IMR-90 (cell line): ENCODE results near the gene RIMS1. TPM values are rescaled to one million over a fixed set of nuclear protein-coding genes. Genes with fewer than 3 reads are reported as not detected.
A peak's percentile ranks its signal among the peaks of the same experiment; 100 is the strongest.

Experiments
- ATAC-seq: fragments of 200-7000 bp; cut with Tn5 transposase; 2 replicates; pipeline ENCODE4 v1.9.1; 2020; ENCODE audit warnings: low read depth, mild to moderate bottlenecking, moderate library complexity
- BruUV-seq: library from RNA; stranded (reverse); fragments of 400-500 nt; replicated peaks from 2 replicates; lab custom pipeline; 2021; lab: Mats Ljungman, UMichigan
- CTCF ChIA-PET: fragments of 300-600 bp; formaldehyde crosslinking; extraction: SDS; loops from one replicate; lab custom pipeline; 2021; ENCODE audit warnings: antibody characterized with exemption; lab: Yijun Ruan, JAX
- POLR2A ChIA-PET: fragments of 300-600 bp; sonication (Branson Sonifier 250); formaldehyde crosslinking; loops from one replicate; lab custom pipeline; 2022; ENCODE audit warnings: antibody characterized with exemption; ENCODE audit not compliant: unreplicated experiment; lab: Charles Lee
- DNase-seq: peaks from one replicate; pipeline ENCODE4 v3.0.0; 2013
- H2AFZ ChIP-seq: replicated peaks from 2 replicates; pipeline ENCODE3; 2013; ENCODE audit warnings: low read length, mild to moderate bottlenecking; ENCODE audit not compliant: poor library complexity
- H2AK5ac ChIP-seq: 2 replicates; pipeline ENCODE4 v1.6.1; 2013; ENCODE audit warnings: low read depth, low read length, inconsistent platforms
- H2AK9ac ChIP-seq: replicated peaks from 2 replicates; pipeline ENCODE3; 2013; ENCODE audit warnings: mild to moderate bottlenecking, low read depth, low read length, moderate library complexity; ENCODE audit not compliant: poor library complexity
- H2BK120ac ChIP-seq: 2 replicates; pipeline ENCODE4 v1.6.1; 2013; ENCODE audit warnings: low read depth, low read length, inconsistent platforms
- H2BK15ac ChIP-seq: 3 replicates; pipeline ENCODE4 v1.6.1; 2013; ENCODE audit warnings: low read depth, low read length, inconsistent platforms
- H2BK20ac ChIP-seq: 2 replicates; pipeline ENCODE4 v1.6.1; 2013; ENCODE audit warnings: low read depth, mild to moderate bottlenecking, inconsistent platforms, low read length, moderate library complexity
- H2BK5ac ChIP-seq: 2 replicates; pipeline ENCODE4 v1.6.1; 2013; ENCODE audit warnings: mild to moderate bottlenecking, low read depth, low read length, inconsistent platforms; ENCODE audit not compliant: poor library complexity, severe bottlenecking
- H3K14ac ChIP-seq: replicated peaks from 2 replicates; pipeline ENCODE4 v1.6.1; 2013; ENCODE audit warnings: low read depth, low read length, inconsistent platforms
- H3K18ac ChIP-seq: 2 replicates; pipeline ENCODE4 v1.6.1; 2013; ENCODE audit warnings: low read depth, low read length, control low read depth
- H3K23ac ChIP-seq: 2 replicates; pipeline ENCODE4 v1.6.1; 2013; ENCODE audit warnings: low read depth, low read length, inconsistent platforms
- H3K27ac ChIP-seq: 2 replicates; pipeline ENCODE4 v1.5.1; 2013; ENCODE audit warnings: mild to moderate bottlenecking, control low read depth, low read length; ENCODE audit not compliant: insufficient read depth
- H3K27me3 ChIP-seq: 2 replicates; pipeline ENCODE4 v1.6.1; 2013; ENCODE audit warnings: low read length; ENCODE audit not compliant: control insufficient read depth, insufficient read depth
- H3K36me3 ChIP-seq: 2 replicates; pipeline ENCODE4 v1.6.1; 2013; ENCODE audit warnings: low read length, mixed read lengths; ENCODE audit not compliant: control insufficient read depth, insufficient read depth
- H3K4ac ChIP-seq: 2 replicates; pipeline ENCODE4 v1.6.1; 2013; ENCODE audit warnings: low read depth, low read length, inconsistent platforms
- H3K4me1 ChIP-seq: 2 replicates; pipeline ENCODE4 v1.6.1; 2013; ENCODE audit warnings: low read length, mixed read lengths; ENCODE audit not compliant: control insufficient read depth, insufficient read depth
- H3K4me2 ChIP-seq: 2 replicates; pipeline ENCODE4 v1.6.1; 2013; ENCODE audit warnings: low read depth, mild to moderate bottlenecking, control low read depth, low read length, moderate library complexity
- H3K4me3 ChIP-seq: 2 replicates; pipeline ENCODE4 v1.5.1; 2013; ENCODE audit warnings: low read depth, mild to moderate bottlenecking, control low read depth, low read length, moderate library complexity; ENCODE audit not compliant: insufficient read depth
- H3K56ac ChIP-seq: 2 replicates; pipeline ENCODE4 v1.6.1; 2013; ENCODE audit warnings: low read length, inconsistent platforms; ENCODE audit not compliant: insufficient read depth; ENCODE audit errors: extremely low read depth
- H3K79me1 ChIP-seq, 2 experiments: 2 replicates each; pipeline ENCODE4 v1.6.1; 2013; ENCODE audit warnings: low read length in 2 of 2, inconsistent platforms in 1 of 2, low read depth in 1 of 2
- H3K9ac ChIP-seq: 2 replicates; pipeline ENCODE4 v1.6.1; 2013; ENCODE audit warnings: low read depth, low read length, control low read depth
- H3K9me1 ChIP-seq: 2 replicates; pipeline ENCODE4 v1.6.1; 2013; ENCODE audit warnings: low read length, inconsistent platforms; ENCODE audit not compliant: insufficient read depth
- H3K9me3 ChIP-seq: 2 replicates; pipeline ENCODE4 v1.6.1; 2013; ENCODE audit warnings: low read length; ENCODE audit not compliant: control insufficient read depth, insufficient read depth
- H4K20me1 ChIP-seq: 2 replicates; pipeline ENCODE4 v1.6.1; 2013; ENCODE audit warnings: low read length, inconsistent platforms; ENCODE audit not compliant: insufficient read depth
- H4K5ac ChIP-seq: 2 replicates; pipeline ENCODE4 v1.6.1; 2013; ENCODE audit warnings: mild to moderate bottlenecking, low read depth, low read length, control low read depth
- H4K8ac ChIP-seq, 2 experiments: 2 replicates each; pipeline ENCODE4 v1.6.1; 2013; ENCODE audit warnings: low read depth in 2 of 2, low read length in 2 of 2, control low read depth in 1 of 2, inconsistent platforms in 1 of 2
- H4K91ac ChIP-seq: 2 replicates; pipeline ENCODE4 v1.6.1; 2013; ENCODE audit warnings: low read depth, low read length, inconsistent platforms; ENCODE audit not compliant: insufficient read depth
- CEBPB ChIP-seq: IDR thresholded peaks from 2 replicates; pipeline ENCODE4 v1.6.1; 2012; ENCODE audit warnings: low read depth, low read length, improper control_type of control experiment
- CHD1 ChIP-seq: IDR thresholded peaks from 2 replicates; pipeline ENCODE4 v1.6.1; 2012; ENCODE audit warnings: low read depth, low read length, improper control_type of control experiment
- FOS ChIP-seq: fragments of 150-350 bp; IDR thresholded peaks from 2 replicates; pipeline ENCODE4 v1.6.1; 2016; ENCODE audit warnings: low read depth, low read length
- WGBS, 2 experiments: methylation state at CpG; one replicate each; pipeline versions ENCODE4 v1.1.5 to v1.1.7; 2013; ENCODE audit warnings: missing lambda C conversion rate in 2 of 2; ENCODE audit not compliant: insufficient read length in 1 of 2; ENCODE audit errors: extremely low coverage in 2 of 2; 5-methylcytosine and 5-hydroxymethylcytosine counted together
- dilution Hi-C: fragments of 300-500 bp; cut with HindIII; formaldehyde crosslinking; loops from one replicate; pipeline ENCODE4 v1.14.3; 2018; ENCODE audit warnings: low sequenced_read_pairs; ENCODE audit not compliant: unreplicated experiment
- in situ Hi-C: fragments of 300-500 bp; cut with MboI; formaldehyde crosslinking; loops from 3 replicates; pipeline ENCODE4 v1.14.3; 2019; ENCODE audit warnings: low sequenced_read_pairs, inconsistent platforms, mixed read lengths
- intact Hi-C: fragments of 100-400 bp; cut with micrococcal nuclease; formaldehyde crosslinking; loops from 2 replicates; pipeline ENCODE4 v1.10.0; 2022
- polyA plus RNA-seq, 3 experiments: library from polyadenylated mRNA; depleted of rRNA; stranded (reverse); fragments of >200 nt; gene quantifications; 2 replicates each; pipeline ENCODE4 v1.2.3, GENCODE V29; 2012; ENCODE audit warnings: low replicate concordance in 1 of 3
- total RNA-seq: library from RNA; depleted of rRNA; stranded (reverse); fragments of >200 nt; gene quantifications from 2 replicates; pipeline ENCODE4 v1.2.3, GENCODE V29; 2012
- TF ChIP-seq, protein P1 (sequence below): fragments of 150-350 bp; IDR thresholded peaks from 2 replicates; pipeline ENCODE4 v1.6.1; 2017; ENCODE audit warnings: mild to moderate bottlenecking, antibody characterized with exemption, low read length, low read depth
- TF ChIP-seq, protein P2 (sequence below): fragments of 150-350 bp; IDR thresholded peaks from 2 replicates; pipeline ENCODE4 v1.6.1; 2016; ENCODE audit warnings: low read depth, mild to moderate bottlenecking, low read length, moderate library complexity, borderline replicate concordance

The RIMS1 gene
- total and polyA plus RNA-seq, 2 of the 4 experiments (the other 2 are of a cell fraction): 0.44 to 3.8 TPM

DNA sequence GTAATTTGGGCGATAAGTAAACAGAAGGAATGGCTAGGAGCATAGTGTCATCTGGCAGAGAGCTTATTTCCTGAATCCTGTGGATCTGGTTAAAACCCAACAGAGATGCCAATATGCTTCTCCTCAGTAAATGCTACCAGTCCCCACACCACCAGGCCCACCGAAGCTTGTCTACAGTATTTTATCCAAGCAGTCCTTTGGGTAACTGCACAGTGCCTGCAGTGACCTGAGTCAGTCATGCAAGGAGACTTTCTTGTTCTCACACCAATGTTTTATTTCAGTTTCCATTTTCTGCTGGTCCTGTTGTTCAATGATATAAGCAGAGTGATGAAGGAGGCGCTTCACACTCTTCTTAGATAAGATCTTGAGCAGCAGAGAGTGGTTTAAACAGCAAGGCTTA lies 326.3 kb downstream of the RIMS1 start:
- no peak for TF ChIP-seq CHD1
- no peak for TF ChIP-seq CEBPB
- TF ChIP-seq, protein P1, sequence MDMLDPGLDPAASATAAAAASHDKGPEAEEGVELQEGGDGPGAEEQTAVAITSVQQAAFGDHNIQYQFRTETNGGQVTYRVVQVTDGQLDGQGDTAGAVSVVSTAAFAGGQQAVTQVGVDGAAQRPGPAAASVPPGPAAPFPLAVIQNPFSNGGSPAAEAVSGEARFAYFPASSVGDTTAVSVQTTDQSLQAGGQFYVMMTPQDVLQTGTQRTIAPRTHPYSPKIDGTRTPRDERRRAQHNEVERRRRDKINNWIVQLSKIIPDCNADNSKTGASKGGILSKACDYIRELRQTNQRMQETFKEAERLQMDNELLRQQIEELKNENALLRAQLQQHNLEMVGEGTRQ: no peak
- TF ChIP-seq, protein P2, sequence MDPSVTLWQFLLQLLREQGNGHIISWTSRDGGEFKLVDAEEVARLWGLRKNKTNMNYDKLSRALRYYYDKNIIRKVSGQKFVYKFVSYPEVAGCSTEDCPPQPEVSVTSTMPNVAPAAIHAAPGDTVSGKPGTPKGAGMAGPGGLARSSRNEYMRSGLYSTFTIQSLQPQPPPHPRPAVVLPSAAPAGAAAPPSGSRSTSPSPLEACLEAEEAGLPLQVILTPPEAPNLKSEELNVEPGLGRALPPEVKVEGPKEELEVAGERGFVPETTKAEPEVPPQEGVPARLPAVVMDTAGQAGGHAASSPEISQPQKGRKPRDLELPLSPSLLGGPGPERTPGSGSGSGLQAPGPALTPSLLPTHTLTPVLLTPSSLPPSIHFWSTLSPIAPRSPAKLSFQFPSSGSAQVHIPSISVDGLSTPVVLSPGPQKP: no peak
- TF ChIP-seq FOS: no peak
- DNase-seq: no peak

More for the DNA sequence above, 326.3 kb downstream of the RIMS1 start:
- no peak overlapping the region for H2BK5ac ChIP-seq
- CTCF ChIA-PET: no interaction called here
- 0 out of 2 replicates have a peak overlapping the region, but pooled peaks have one; percentile 20 for H3K14ac ChIP-seq
- 0 out of 2 replicates have a peak overlapping the region, but pooled peaks have one; percentile 38 for H3K18ac ChIP-seq
- no peak overlapping the region for H4K8ac ChIP-seq
- no peak overlapping the region for H2AK9ac ChIP-seq
- ATAC-seq: no peak
- no peak overlapping the region for H3K4me2 ChIP-seq
- H3K4me1 ChIP-seq: no peaks in the 10 kb centered on the region
- H3K27ac ChIP-seq: no peak overlapping the region
- H3K23ac ChIP-seq: no peak overlapping the region
- no peaks in the 10 kb centered on the region; the same call in 1 of the 2 replicates for H3K9me1 ChIP-seq
- no peak overlapping the region for H4K91ac ChIP-seq
- dilution Hi-C loops (no loop called here), in situ Hi-C loops (no loop called here), intact Hi-C loops (no loop called here)
- H4K5ac ChIP-seq: no peak overlapping the region
- no peak overlapping the region for H2AK5ac ChIP-seq
- no peak overlapping the region for H2AFZ ChIP-seq
- BruUV-seq: no TSS peak
- no peaks in the 10 kb centered on the region for H3K79me1 ChIP-seq
- H3K36me3 ChIP-seq: no peaks in the 10 kb centered on the region
- H3K56ac ChIP-seq: no peak overlapping the region
- no peak overlapping the region for H2BK20ac ChIP-seq
- H3K4me3 ChIP-seq: no peak overlapping the region
- H3K9ac ChIP-seq: no peak overlapping the region
- no peak overlapping the region for H3K4ac ChIP-seq
- H2BK15ac ChIP-seq: no peak overlapping the region
- no peaks in the 10 kb centered on the region for H3K27me3 ChIP-seq
- WGBS, 2 experiments: 82% methylated on average over 1 of the region's 3 CpGs; no CpG with 5 or more reads in 1 of the 2 experiments
- H4K20me1 ChIP-seq: no peaks in the 10 kb centered on the region
- H3K9me3 ChIP-seq: no peaks in the 10 kb centered on the region
- no peak overlapping the region for H2BK120ac ChIP-seq
- POLR2A ChIA-PET: no interaction called here
